PC-9 (cell line): ENCODE measurements around the gene UCP3. TPM values are rescaled to one million over a fixed set of nuclear protein-coding genes. Genes with fewer than 3 reads are reported as not detected.

Experiments
- BruUV-seq: library from RNA; stranded (reverse); fragments of 400-500 nt; replicated peaks from 2 replicates; lab custom pipeline; 2021; lab: Mats Ljungman, UMichigan
- CTCF ChIA-PET: fragments of 300-600 bp; sonication (Branson Sonifier 250); formaldehyde crosslinking; loops from one replicate; lab custom pipeline; 2022; ENCODE audit warnings: antibody characterized with exemption; lab: Charles Lee
- POLR2A ChIA-PET: fragments of 300-600 bp; sonication (Branson Sonifier 250); formaldehyde crosslinking; loops from one replicate; lab custom pipeline; 2022; ENCODE audit warnings: antibody characterized with exemption; ENCODE audit not compliant: unreplicated experiment; lab: Charles Lee
- DNase-seq, 2 experiments: peaks; one replicate each; pipeline versions ENCODE4 v3.0.0 to v3.0.0-alpha.2; 2015 to 2022; ENCODE audit warnings: mixed read lengths in 1 of 2
- H2AFZ ChIP-seq: fragments of 200-600 bp; sonication (generic); 2 replicates; pipeline ENCODE4 v1.8.1; 2017; ENCODE audit warnings: antibody characterized with exemption
- H3F3A ChIP-seq: fragments of 200-600 bp; sonication (generic); 2 replicates; pipeline ENCODE4 v1.8.1; 2017; ENCODE audit warnings: antibody characterized with exemption, mild to moderate bottlenecking, low read depth; ENCODE audit not compliant: insufficient read depth
- H3K27ac ChIP-seq: fragments of 200-600 bp; sonication (generic); 2 replicates; pipeline ENCODE4 v1.6.1; 2016; ENCODE audit warnings: mixed run types
- H3K27me3 ChIP-seq: fragments of 200-600 bp; sonication (generic); 2 replicates; pipeline ENCODE4 v1.6.1; 2016; ENCODE audit warnings: low read depth, mixed run types; ENCODE audit not compliant: insufficient read depth
- H3K36me3 ChIP-seq: fragments of 200-600 bp; sonication (generic); 2 replicates; pipeline ENCODE4 v1.6.1; 2016; ENCODE audit warnings: low read depth, mixed run types
- H3K4me1 ChIP-seq: fragments of 200-600 bp; sonication (generic); replicated peaks from 2 replicates; pipeline ENCODE4 v1.6.1; 2016; ENCODE audit warnings: mixed run types; ENCODE audit not compliant: insufficient read depth
- H3K4me2 ChIP-seq: fragments of 200-600 bp; sonication (generic); 2 replicates; pipeline ENCODE4 v1.6.1; 2017; ENCODE audit warnings: mixed run types
- H3K4me3 ChIP-seq: fragments of 200-600 bp; sonication (generic); 2 replicates; pipeline ENCODE4 v1.6.1; 2016; ENCODE audit warnings: mixed run types
- H3K79me2 ChIP-seq: fragments of 200-600 bp; sonication (generic); 2 replicates; pipeline ENCODE4 v1.6.1; 2017; ENCODE audit warnings: low read depth, mixed run types
- H3K9me2 ChIP-seq: fragments of 200-600 bp; sonication (generic); 2 replicates; pipeline ENCODE4 v1.8.1; 2017; ENCODE audit warnings: mild to moderate bottlenecking; ENCODE audit not compliant: insufficient read depth
- H3K9me3 ChIP-seq: fragments of 200-600 bp; sonication (generic); 2 replicates; pipeline ENCODE4 v1.8.1; 2016; ENCODE audit warnings: low read depth; ENCODE audit not compliant: insufficient read depth
- H4K20me1 ChIP-seq: fragments of 200-600 bp; sonication (generic); 2 replicates; pipeline ENCODE4 v1.8.1; 2017; ENCODE audit not compliant: insufficient read depth
- EZH2 ChIP-seq: fragments of 200-600 bp; sonication (generic); IDR thresholded peaks from 2 replicates; pipeline ENCODE4 v1.8.0; 2017; ENCODE audit warnings: antibody characterized with exemption, low read depth
- intact Hi-C: fragments of 100-400 bp; cut with micrococcal nuclease; formaldehyde crosslinking; loops from one replicate; pipeline ENCODE4 v1.10.0; 2022; ENCODE audit not compliant: unreplicated experiment
- total RNA-seq: library from RNA; stranded (reverse); gene quantifications from 2 replicates; pipeline ENCODE4 v1.2.3, GENCODE V29; 2021
- TF ChIP-seq, protein P1 (sequence below): fragments of 200-600 bp; sonication (generic); conservative IDR thresholded peaks from 2 replicates; pipeline ENCODE4 v1.6.1; 2017; ENCODE audit warnings: mixed run types, antibody characterized with exemption, mild to moderate bottlenecking, moderate library complexity

The UCP3 gene
- total RNA-seq, 1 experiment from 2014 or later, result 2.0 TPM

DNA sequence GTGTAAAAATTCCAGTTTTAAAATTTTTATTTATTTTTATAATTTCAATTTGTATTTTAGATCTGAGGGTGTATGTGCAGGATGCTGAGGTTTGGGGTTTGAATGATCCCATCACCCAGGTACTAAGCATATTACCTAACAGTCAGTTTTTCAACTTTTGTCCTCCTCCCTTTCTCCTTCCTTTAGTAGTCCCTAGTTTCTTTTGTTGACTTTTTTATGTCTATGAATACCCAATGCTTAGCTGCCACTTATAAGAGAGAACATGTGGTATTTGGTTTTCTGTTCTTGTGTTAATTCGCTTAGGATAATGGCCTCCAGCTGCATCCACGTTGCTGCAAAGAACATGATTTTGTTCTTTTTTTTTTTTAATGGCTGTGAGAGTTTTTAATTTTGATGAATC, 35.7 kb upstream of the UCP3 start:
- H3K4me2 ChIP-seq, result no peak overlapping the region
- no TSS peak for BruUV-seq
- CTCF ChIA-PET, result no interaction called here
- intact Hi-C loops, result no loop called here
- no peak overlapping the region for H3K4me3 ChIP-seq
- no peak for DNase-seq
- TF ChIP-seq, protein P1, sequence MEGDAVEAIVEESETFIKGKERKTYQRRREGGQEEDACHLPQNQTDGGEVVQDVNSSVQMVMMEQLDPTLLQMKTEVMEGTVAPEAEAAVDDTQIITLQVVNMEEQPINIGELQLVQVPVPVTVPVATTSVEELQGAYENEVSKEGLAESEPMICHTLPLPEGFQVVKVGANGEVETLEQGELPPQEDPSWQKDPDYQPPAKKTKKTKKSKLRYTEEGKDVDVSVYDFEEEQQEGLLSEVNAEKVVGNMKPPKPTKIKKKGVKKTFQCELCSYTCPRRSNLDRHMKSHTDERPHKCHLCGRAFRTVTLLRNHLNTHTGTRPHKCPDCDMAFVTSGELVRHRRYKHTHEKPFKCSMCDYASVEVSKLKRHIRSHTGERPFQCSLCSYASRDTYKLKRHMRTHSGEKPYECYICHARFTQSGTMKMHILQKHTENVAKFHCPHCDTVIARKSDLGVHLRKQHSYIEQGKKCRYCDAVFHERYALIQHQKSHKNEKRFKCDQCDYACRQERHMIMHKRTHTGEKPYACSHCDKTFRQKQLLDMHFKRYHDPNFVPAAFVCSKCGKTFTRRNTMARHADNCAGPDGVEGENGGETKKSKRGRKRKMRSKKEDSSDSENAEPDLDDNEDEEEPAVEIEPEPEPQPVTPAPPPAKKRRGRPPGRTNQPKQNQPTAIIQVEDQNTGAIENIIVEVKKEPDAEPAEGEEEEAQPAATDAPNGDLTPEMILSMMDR, result no peak
- no peak for TF ChIP-seq EZH2
- H2AFZ ChIP-seq, result no peak overlapping the region
- no peaks in the 10 kb centered on the region for H3K9me2 ChIP-seq
- H3K9me3 ChIP-seq, result no peaks in the 10 kb centered on the region
- H3K36me3 ChIP-seq, result peaks cover 14% of the 10 kb centered on the region; the same call in 1 of the 2 replicates
- H3K27me3 ChIP-seq, result no peaks in the 10 kb centered on the region
- no peaks in the 10 kb centered on the region; the same call in 1 of the 2 replicates for H3F3A ChIP-seq
- no peaks in the 10 kb centered on the region for H3K4me1 ChIP-seq
- H3K27ac ChIP-seq, result no peak overlapping the region
- no peaks in the 10 kb centered on the region for H3K79me2 ChIP-seq
- H4K20me1 ChIP-seq, result no peaks in the 10 kb centered on the region
- POLR2A ChIA-PET, result interaction anchor here (0.7 kb wide), 1 partner anchor 127 kb away, joined by 11 read pairs; the partner anchor contains the start of gene PPME1

DNA sequence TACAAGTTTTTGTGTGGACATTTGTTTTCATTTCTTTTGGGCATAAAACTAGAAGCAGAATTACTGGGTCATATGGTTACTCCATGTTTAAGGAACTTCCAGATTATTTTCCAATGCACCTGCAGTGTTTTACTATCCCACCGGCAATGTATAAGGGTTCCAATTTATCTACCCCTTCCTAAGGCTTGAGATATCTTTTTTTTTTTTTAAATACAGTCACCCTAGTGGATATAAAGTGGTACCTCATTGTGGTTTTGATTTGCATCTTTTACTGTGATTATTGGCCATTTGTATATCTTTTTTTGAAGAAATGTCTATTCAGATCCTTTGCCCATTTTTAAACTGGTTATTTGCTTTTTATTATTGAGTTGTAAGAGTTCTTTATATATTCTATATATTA, 34.6 kb upstream of the UCP3 start:
- intact Hi-C loops, result no loop called here
- BruUV-seq, result no TSS peak
- no peaks in the 10 kb centered on the region for H4K20me1 ChIP-seq
- no peak overlapping the region for H3K27ac ChIP-seq
- DNase-seq, result no peak
- no peaks in the 10 kb centered on the region for H3K79me2 ChIP-seq
- ChIA-PET CTCF (no interaction called here), POLR2A (no interaction called here)
- H2AFZ ChIP-seq, result no peak overlapping the region
- no peaks in the 10 kb centered on the region for H3K9me3 ChIP-seq
- peaks cover 2% of the 10 kb centered on the region; the same call in 1 of the 2 replicates for H3K4me1 ChIP-seq
- no peak for TF ChIP-seq EZH2
- TF ChIP-seq, protein P1, result no peak
- H3K9me2 ChIP-seq, result no peaks in the 10 kb centered on the region
- H3K4me3 ChIP-seq, result no peak overlapping the region
- H3K4me2 ChIP-seq, result no peak overlapping the region
- no peaks in the 10 kb centered on the region; the same call in 1 of the 2 replicates for H3F3A ChIP-seq
- peaks cover 23% of the 10 kb centered on the region for H3K36me3 ChIP-seq
- H3K27me3 ChIP-seq, result no peaks in the 10 kb centered on the region

DNA sequence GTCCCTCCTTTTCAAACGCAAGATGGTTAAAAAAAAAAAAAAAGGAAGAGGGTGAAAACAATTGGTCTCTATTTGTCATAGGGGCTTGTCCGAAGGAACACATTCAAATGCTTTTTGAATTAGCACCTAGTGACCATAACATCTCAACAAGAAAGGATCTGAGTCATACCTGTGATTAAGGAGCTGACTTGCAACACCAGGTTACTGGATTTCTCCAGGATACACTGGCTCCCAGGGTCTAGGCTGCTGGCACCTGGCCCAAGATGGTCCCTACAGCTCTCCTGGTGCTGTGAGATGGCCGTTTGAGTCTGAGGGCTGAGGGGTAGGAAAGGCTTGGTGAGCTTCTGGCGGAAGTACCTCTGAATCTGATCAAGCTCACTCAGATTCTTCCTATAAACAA, 28.4 kb upstream of the UCP3 start:
- Histone ChIP-seq H3K4me3 (no peak overlapping the region), H3K9me2 (no peaks in the 10 kb centered on the region), H3K9me3 (no peaks in the 10 kb centered on the region; the same call in 1 of the 2 replicates), H3F3A (peaks cover 24% of the 10 kb centered on the region), H3K79me2 (no peaks in the 10 kb centered on the region), H2AFZ (peak overlapping the region; percentile 64; the same call in 1 of the 2 replicates), H4K20me1 (no peaks in the 10 kb centered on the region), H3K27me3 (no peaks in the 10 kb centered on the region), H3K4me1 (peaks cover 38% of the 10 kb centered on the region), H3K36me3 (peaks cover 32% of the 10 kb centered on the region), H3K4me2 (peak overlapping the region; percentile 47), H3K27ac (peak overlapping the region; percentile 84)
- TF ChIP-seq EZH2, result no peak
- TF ChIP-seq, protein P1, result no peak
- BruUV-seq, result no TSS peak
- peak; percentile 71 to 100 for DNase-seq
- CTCF ChIA-PET, result interaction anchor here (0.7 kb wide), 1 partner anchor 22 kb away, joined by 7 read pairs; no protein-coding TSS in a partner anchor
- intact Hi-C loops, result loop anchor here (1.0 kb wide), 1 partner anchor 32 kb away; no protein-coding TSS in a partner anchor
- POLR2A ChIA-PET, result interaction anchor here (0.7 kb wide), 2 partner anchors 10 to 1880 kb away, joined by 13 to 26 read pairs; no protein-coding TSS in a partner anchor
